Stimulated activated CD8-positive, alpha-beta memory T cell treated with anti-CD3 and anti-CD28 coated beads, Interleukin-7, amount 100 ng/mL, for 1 hour (primary cell): ENCODE results near the gene ZNF292.
"Not testable (repeated sequence)": the region's sequence is repeated elsewhere in the genome, so short reads cannot be mapped to it uniquely, and the experiment has no call there.

Experiments used
- DNase-seq, 2 donors: peaks; one replicate each; pipeline ENCODE4 v3.0.0-alpha.2; 2020; ENCODE audit warnings: low read depth in 2 of 2

The ZNF292 gene

DNA sequence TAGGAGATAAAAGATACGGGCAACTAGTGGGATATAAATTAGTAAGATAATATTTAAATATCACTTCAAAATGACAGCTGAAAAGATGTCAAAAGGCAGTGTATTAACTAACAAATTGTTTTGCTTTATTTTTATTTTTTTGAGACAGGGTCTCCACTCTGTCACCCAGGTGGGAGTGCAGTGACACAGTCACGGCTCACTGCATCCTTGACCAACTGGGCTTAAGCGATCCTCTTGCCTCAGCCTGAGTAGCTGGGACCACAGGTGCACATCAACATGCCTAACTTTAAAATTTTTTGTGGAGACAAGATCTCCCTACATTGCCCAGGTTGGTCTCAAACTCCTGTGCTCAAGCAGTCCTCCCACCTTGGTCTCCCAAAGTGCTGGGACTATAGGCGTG, 5.9 kb downstream of the ZNF292 start:
- DNase-seq = no peak

GRCh38 chr6:87164004-87164403, 8.6 kb downstream of the ZNF292 start:
- DNase-seq = no peak

GRCh38 chr6:87164506-87164905, 9.1 kb downstream of the ZNF292 start:
- DNase-seq = no peak

GRCh38 chr6:87165185-87165584, 9.8 kb downstream of the ZNF292 start:
- DNase-seq = no peak

DNA sequence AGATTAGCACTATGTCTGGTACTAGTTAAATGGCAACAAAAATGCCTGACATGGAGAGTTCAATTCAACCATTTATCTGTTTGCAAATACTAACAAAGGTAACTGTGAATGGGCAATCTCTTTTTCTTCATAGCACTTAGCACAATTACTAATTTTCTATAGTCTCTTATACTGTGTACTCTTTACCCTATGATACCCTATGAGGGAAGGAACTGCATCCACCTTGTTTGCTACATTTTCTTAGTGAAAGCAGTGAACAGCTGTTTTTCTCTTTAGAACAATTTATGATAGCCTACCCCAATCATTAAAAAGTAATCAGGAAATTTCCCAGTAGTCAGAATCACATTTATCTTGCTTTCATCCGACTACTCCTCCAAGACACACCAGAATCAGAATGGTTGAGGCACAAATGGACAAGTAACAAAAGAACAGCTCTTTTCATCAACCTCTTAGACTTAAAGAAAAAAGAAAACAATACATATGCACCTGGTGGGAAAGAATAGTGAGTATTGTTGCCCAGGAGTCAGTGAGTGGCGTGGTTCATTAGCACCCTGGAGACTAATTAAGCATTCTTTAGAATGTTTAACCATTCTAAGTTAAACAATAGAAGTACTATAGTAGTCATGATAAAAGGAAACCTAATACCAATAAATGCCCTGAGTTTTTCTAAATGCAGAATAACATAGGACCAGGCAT, 16.7 kb downstream of the ZNF292 start:
- no peak for DNase-seq

- no peak for DNase-seq
These were observed 18.8 kb downstream of the ZNF292 start for GRCh38 chr6:87174078-87174579.

DNA sequence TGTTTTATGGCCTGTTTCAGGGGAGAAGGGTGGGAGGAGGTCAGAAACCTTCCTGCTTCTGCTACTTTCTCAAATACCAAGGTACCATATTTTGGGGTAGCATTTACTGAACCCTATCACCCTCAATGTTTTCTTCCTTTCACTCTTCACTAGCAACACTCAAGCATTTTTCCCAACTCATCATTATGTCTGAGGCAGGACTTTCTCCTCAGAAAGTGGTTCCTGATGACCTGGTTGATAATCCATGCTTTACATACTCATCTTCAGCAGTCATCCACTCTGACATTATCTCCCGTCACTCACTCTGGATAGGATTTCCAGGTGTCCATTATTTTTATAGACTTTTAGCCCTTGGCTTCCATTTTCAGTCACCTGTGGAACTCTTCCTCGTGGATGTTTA, 21.1 kb downstream of the ZNF292 start:
- no peak for DNase-seq

GRCh38 chr6:87180105-87180728, 24.9 kb downstream of the ZNF292 start:
- DNase-seq = no peak

DNA sequence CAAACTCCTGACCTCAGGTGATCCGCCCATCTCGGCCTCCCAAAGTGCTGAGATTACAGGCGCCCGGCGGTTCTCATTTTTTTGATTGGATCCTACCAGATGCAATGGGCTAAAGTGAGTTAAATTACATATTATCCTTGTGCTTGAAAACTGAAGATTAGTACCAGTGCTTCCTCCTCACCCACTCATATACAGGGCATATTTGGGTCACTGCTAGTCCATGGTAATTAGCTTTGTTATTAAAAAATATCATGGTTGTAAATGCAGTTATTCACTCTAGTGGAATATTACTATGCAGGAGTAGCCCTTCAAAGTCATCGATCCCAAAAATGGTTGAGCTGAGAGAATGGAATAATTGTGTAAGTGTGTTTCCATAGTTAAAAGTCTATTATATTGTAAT, 26.5 kb downstream of the ZNF292 start:
- DNase-seq = no peak

- DNase-seq = no peak
These were observed 27.0 kb downstream of the ZNF292 start for GRCh38 chr6:87182321-87182720.

DNA sequence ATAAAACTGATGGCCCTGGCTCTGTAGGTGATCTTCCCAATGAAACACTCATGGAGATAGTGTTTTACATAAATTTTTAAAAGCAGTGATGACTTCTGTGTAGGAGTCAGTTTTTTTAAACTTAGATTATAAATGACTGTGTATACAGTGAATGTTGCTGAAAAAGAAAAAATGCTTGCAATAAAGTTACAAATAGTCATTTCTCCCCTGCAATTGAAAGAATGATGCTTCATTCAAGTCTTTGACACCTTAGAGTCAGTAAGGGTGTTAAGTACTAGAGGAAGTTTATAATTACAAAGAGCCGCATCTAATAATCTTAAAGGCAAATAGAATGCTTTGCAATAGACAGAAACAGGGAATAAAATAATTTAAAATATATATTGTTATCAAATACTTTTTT, 27.6 kb downstream of the ZNF292 start:
- no peak for DNase-seq

DNA sequence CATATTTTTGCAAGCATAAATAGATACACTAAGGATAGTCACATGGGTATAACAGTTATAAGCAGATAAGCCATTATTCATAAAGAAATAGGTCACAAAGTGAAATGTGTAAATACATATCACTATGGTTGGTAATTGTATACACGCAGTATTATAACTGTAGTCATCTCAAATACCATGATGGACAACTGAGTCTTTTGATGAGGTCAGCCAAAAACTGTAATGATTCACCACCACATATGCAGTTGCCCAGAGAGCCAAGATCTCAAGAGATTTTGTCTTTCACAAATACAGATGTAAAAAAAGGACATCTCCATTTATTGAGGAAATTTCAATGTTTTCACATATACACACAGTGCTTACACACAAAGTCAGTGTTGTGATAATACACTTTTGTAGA, 28.3 kb downstream of the ZNF292 start:
- DNase-seq = no peak

DNA sequence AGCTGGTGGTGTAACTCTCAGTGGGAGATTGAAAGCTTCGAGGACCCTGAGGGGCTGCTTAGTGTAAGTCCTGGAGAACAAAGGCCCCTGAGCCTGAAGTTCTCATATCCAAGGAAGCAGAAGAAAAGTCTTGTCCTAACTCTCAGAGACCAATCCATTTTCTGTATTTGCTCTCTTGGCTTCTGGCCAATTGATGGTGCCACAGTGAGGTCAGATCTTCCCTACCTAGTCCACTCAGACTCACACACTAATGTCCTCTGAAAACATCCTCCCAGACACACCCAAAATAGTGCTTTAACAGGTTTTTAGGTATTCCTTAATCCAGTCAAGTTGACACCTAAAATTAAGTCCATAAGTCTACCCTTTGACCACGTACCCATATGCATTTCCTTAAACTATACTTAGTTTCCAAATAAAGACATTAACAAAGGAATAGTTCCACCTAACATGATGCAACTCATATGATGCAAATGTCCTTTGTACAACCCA, 29.4 kb downstream of the ZNF292 start:
- no peak for DNase-seq

- no peak for DNase-seq
These were observed 41.0 kb downstream of the ZNF292 start for GRCh38 chr6:87196275-87196842.

DNA sequence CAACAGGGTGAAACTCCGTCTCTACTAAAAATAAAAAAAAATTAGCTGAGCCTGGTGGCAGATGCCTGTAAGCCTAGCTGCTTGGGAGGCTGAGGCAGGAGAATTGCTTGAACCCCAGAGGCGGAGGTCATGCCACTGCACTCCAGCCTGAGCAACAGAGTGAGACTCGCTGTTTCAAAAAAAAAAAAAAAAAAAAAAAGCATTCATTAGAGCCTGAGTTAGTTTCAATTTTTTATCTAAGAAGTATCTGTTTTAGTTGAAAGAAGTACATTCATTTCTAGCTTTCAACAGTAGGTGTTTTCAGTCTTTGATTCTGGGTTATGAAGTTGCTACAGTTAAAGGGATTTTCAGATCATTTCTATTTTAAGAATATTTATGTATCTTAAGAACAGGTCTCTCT, 42.2 kb downstream of the ZNF292 start:
- DNase-seq = no peak

GRCh38 chr6:87198022-87198810, 42.9 kb downstream of the ZNF292 start:
- DNase-seq = not testable (repeated sequence)

DNA sequence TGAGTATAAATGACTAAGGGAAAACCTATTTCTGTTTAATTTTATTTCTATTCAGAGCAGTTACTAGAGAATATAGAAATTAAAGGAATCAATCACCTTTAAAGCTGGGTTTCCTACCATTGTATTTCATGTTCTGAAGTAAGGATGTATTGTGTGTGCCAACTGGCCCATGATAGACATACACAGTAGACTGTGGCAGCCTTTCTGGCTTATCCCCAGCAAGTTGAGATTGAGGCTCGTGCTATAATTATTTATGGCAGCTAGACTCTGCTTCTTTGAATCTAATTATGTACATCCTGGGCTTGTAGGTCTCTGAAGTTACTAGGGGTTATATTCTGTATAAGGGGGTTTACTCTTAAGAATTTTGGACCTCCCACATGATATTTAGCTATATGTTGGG, 44.4 kb downstream of the ZNF292 start:
- DNase-seq = no peak

DNA sequence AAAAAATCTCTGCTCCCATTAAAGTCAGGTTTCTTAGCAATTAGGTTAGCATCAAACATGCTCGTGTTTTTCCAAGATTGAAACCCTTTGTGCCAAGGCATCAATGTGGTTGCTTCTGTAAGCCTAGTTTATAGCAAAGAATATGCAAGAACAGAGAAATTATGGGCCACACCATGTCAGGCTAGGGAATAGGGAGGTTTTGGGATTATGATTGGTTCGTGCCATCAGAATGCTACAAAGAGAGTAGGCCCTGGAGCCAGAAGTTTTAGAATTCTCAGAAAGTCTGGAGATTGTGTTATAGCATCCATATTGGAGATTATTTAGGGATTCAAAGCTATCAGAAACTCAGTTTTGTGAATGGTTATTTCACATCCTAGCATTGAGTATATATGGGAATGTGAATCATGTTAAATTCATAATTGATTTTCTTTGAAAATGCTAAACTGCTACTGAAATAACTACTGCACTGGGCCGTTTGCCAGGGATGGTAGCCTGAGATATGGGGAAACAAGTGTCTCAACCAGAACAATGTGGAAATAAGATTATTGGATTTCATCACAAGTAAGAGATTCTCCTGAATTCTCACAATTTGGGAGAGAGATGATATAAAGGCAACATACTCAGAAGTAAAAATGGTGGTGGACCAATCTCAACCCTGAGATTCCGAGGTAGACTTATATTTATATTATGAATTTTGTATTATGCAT, 45.3 kb downstream of the ZNF292 start:
- no peak for DNase-seq

GRCh38 chr6:87203448-87204023, 48.2 kb downstream of the ZNF292 start:
- no peak for DNase-seq

DNA sequence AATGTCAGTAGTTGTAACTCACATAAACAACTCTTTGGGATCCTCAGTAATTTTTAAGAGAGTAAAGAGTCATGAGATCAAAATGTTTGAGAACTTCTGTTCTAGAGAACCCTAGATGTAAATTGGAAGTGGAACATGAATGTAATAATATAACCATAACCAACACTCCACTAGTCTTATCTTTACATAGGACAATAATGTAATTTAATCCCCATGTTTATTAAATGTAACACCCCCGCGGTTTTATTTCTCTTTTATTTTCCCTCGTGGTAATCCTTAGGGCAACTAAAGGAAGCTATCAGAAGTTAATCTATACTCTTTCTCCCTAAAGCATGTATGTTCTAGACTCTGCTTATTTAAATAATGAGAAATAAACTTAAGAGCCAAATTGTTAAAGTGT, 54.4 kb downstream of the ZNF292 start:
- DNase-seq = no peak

- DNase-seq = no peak
These were observed 55.6 kb downstream of the ZNF292 start for GRCh38 chr6:87210979-87211378.
